ENCODE results near the gene TENM4. TPM values are rescaled to one million over a fixed set of nuclear protein-coding genes. Genes with fewer than 3 reads are reported as not detected.

The TENM4 gene
- polyA plus RNA-seq, 3 donors, result 0.31 to 1.7 TPM; not detected in 1

DNA sequence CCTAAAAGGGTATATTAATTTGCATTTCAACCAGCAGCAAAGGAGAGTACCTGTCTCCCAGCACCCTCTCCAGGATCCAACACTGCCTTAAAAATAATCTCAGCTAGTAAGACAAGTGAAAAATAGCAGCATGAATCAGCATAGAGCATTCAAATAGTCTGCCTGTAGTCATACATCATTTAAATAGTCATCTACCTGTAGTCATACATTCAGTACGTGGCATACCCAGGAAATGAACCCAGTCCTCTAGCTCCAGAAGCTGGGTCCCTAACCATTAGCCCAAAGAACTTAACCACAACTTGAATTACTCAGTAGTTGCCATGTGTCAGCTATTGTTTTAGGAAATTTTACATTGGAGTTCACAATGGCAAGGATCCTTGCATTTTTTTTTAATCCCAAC is 9.3 kb downstream of the TENM4 start:
- H3K4me1 ChIP-seq (ENCODE audit: control insufficient read depth in 1 of 2, insufficient read depth in 2 of 2, low read length in 2 of 2), result no peaks in the 10 kb centered on the region
- Mint-ChIP-seq H3K4me3 (no peak overlapping the region), H3K27me3 (ENCODE audit: low read depth in 3 of 3) (peaks cover 33 to 60% (median 37%) of the 10 kb centered on the region in 3 donors), H3K9me3 (peaks cover 0 to 12% (median 3%) of the 10 kb centered on the region in 7 donors), H3K27ac (no peak overlapping the region), H3K4me1 (peaks cover under 1% of the 10 kb centered on the region), H3K36me3 (peaks cover 1% of the 10 kb centered on the region in 2 donors)
- H3K79me2 ChIP-seq (ENCODE audit: insufficient read depth, low read length), result no peaks in the 10 kb centered on the region
- no peaks in the 10 kb centered on the region for H3K36me3 ChIP-seq (replicated peaks in 1 of 2; ENCODE audit: control insufficient read depth in 1 of 2, insufficient read depth in 2 of 2, low read length in 2 of 2)
- peaks cover 0 to 5% of the 10 kb centered on the region in 2 donors for H3K9me3 ChIP-seq (replicated peaks in 1 of 2; ENCODE audit: control insufficient read depth in 1 of 2, insufficient read depth in 1 of 2, low read length in 2 of 2)
- DNase-seq, result no peak
- no peak overlapping the region for H3K27ac ChIP-seq (ENCODE audit: low read depth in 1 of 2, low read length in 2 of 2)
- no peak overlapping the region for H3K4me3 ChIP-seq (replicated peaks in 1 of 3; ENCODE audit: low read depth in 2 of 3, low read length in 3 of 3)
- no peak overlapping the region for H2AFZ ChIP-seq (ENCODE audit: insufficient read depth, low read depth, low read length, poor library complexity, severe bottlenecking)
- H3K27me3 ChIP-seq (ENCODE audit: control insufficient read depth in 2 of 2, insufficient read depth in 2 of 2, low read length in 2 of 2), result peaks cover 56 to 65% of the 10 kb centered on the region in 2 donors
- intact Hi-C loops (cut with micrococcal nuclease), result no loop called here
- peaks cover 14% of the 10 kb centered on the region for H4K20me1 ChIP-seq (ENCODE audit: insufficient read depth, low read length)
- WGBS (ENCODE audit: insufficient coverage), result no CpG with 5 or more reads among the region's 1 CpG
- H3K9ac ChIP-seq (ENCODE audit: insufficient read depth, low read length, poor library complexity, severe bottlenecking), result no peak overlapping the region
- TF ChIP-seq, protein P1, sequence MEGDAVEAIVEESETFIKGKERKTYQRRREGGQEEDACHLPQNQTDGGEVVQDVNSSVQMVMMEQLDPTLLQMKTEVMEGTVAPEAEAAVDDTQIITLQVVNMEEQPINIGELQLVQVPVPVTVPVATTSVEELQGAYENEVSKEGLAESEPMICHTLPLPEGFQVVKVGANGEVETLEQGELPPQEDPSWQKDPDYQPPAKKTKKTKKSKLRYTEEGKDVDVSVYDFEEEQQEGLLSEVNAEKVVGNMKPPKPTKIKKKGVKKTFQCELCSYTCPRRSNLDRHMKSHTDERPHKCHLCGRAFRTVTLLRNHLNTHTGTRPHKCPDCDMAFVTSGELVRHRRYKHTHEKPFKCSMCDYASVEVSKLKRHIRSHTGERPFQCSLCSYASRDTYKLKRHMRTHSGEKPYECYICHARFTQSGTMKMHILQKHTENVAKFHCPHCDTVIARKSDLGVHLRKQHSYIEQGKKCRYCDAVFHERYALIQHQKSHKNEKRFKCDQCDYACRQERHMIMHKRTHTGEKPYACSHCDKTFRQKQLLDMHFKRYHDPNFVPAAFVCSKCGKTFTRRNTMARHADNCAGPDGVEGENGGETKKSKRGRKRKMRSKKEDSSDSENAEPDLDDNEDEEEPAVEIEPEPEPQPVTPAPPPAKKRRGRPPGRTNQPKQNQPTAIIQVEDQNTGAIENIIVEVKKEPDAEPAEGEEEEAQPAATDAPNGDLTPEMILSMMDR (IDR thresholded peaks at IDR 0.05), result no peak
- H3K4me2 ChIP-seq (replicated peaks; ENCODE audit: extremely low read depth, low read length, poor library complexity, severe bottlenecking), result no peak overlapping the region

DNA sequence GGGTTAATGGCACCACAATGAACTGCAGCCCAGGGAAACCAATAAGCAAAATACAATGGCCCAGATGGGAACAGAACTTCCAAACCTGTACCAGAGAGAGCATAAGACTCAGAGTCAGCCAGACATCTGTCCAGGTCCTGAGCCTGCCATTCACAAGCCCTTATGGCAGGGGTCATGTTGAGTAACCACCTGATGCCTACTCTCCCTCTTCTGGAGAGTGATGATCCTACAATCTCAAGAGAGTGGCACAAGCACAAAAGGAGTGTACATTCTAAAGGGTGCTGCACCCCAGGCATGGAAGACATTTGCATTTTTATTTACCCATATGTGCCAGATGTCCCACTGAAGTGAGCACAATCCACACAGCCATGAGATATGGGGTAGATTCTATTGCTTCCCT is 10.6 kb downstream of the TENM4 start:
- H3K4me1 Mint-ChIP-seq, result no peaks in the 10 kb centered on the region
- TF ChIP-seq, protein P1 (IDR thresholded peaks at IDR 0.05), result no peak
- Histone ChIP-seq H3K36me3 (replicated peaks in 1 of 2; ENCODE audit: control insufficient read depth in 1 of 2, insufficient read depth in 2 of 2, low read length in 2 of 2) (no peaks in the 10 kb centered on the region), H3K4me2 (replicated peaks; ENCODE audit: extremely low read depth, low read length, poor library complexity, severe bottlenecking) (no peak overlapping the region), H3K79me2 (ENCODE audit: insufficient read depth, low read length) (no peaks in the 10 kb centered on the region), H3K9me3 (replicated peaks in 1 of 2; ENCODE audit: control insufficient read depth in 1 of 2, insufficient read depth in 1 of 2, low read length in 2 of 2) (no peaks in the 10 kb centered on the region), H3K4me3 (replicated peaks in 1 of 3; ENCODE audit: low read depth in 2 of 3, low read length in 3 of 3) (no peak overlapping the region), H2AFZ (ENCODE audit: insufficient read depth, low read depth, low read length, poor library complexity, severe bottlenecking) (no peak overlapping the region), H3K4me1 (ENCODE audit: control insufficient read depth in 1 of 2, insufficient read depth in 2 of 2, low read length in 2 of 2) (no peaks in the 10 kb centered on the region), H4K20me1 (ENCODE audit: insufficient read depth, low read length) (peaks cover 5% of the 10 kb centered on the region), H3K9ac (ENCODE audit: insufficient read depth, low read length, poor library complexity, severe bottlenecking) (no peak overlapping the region), H3K27ac (ENCODE audit: low read depth in 1 of 2, low read length in 2 of 2) (no peak overlapping the region), H3K27me3 (ENCODE audit: control insufficient read depth in 2 of 2, insufficient read depth in 2 of 2, low read length in 2 of 2) (peaks cover 44 to 53% of the 10 kb centered on the region in 2 donors)
- peaks cover 0 to 4% (median 0%) of the 10 kb centered on the region in 7 donors for H3K9me3 Mint-ChIP-seq
- intact Hi-C loops (cut with micrococcal nuclease), result no loop called here
- no peaks in the 10 kb centered on the region for H3K36me3 Mint-ChIP-seq
- H3K27ac Mint-ChIP-seq, result no peak overlapping the region
- peaks cover 20 to 49% (median 24%) of the 10 kb centered on the region in 3 donors for H3K27me3 Mint-ChIP-seq (ENCODE audit: low read depth in 3 of 3)
- no peak for DNase-seq
- no peak overlapping the region for H3K4me3 Mint-ChIP-seq

All from CD14-positive monocyte (primary cell).